MCF 10A (cell line): ENCODE data around the gene GCFC2. TPM values are rescaled to one million over a fixed set of nuclear protein-coding genes. Genes with fewer than 3 reads are reported as not detected.

Experiments used
- BruUV-seq: library from RNA; stranded (reverse); fragments of 400-500 nt; replicated peaks from 2 replicates; lab custom pipeline; 2021; lab: Mats Ljungman, UMichigan
- CTCF ChIA-PET: fragments of 300-600 bp; sonication (Branson Sonifier 250); formaldehyde crosslinking; extraction: SDS; loops from one replicate; lab custom pipeline; 2021; ENCODE audit warnings: antibody characterized with exemption, inconsistent platforms; lab: Yijun Ruan, JAX
- POLR2A ChIA-PET: fragments of 300-600, 350-650 bp; sonication (Branson Sonifier 250); formaldehyde crosslinking; extraction: SDS; loops from one replicate; lab custom pipeline; 2020; ENCODE audit warnings: antibody characterized with exemption, inconsistent platforms; lab: Yijun Ruan, JAX
- DNase-seq: peaks from one replicate; pipeline ENCODE4 v3.0.0-alpha.2; 2018; ENCODE audit not compliant: unreplicated experiment
- H3K27ac Mint-ChIP-seq: one replicate; pipeline ENCODE4 v1.8.0; 2022; ENCODE audit warnings: mild to moderate bottlenecking, low read depth, mixed read lengths; ENCODE audit not compliant: unreplicated experiment
- H3K27me3 Mint-ChIP-seq: one replicate; pipeline ENCODE4 v1.8.0; 2022; ENCODE audit warnings: mixed read lengths; ENCODE audit not compliant: insufficient read depth, unreplicated experiment
- H3K36me3 Mint-ChIP-seq: one replicate; pipeline ENCODE4 v1.8.0; 2022; ENCODE audit warnings: mild to moderate bottlenecking, moderate library complexity, mixed read lengths; ENCODE audit not compliant: insufficient read depth, unreplicated experiment
- H3K4me1 Mint-ChIP-seq: one replicate; pipeline ENCODE4 v1.8.0; 2022; ENCODE audit warnings: mixed read lengths; ENCODE audit not compliant: insufficient read depth, unreplicated experiment
- H3K4me3 Mint-ChIP-seq: one replicate; pipeline ENCODE4 v1.8.0; 2022; ENCODE audit warnings: mild to moderate bottlenecking, moderate library complexity, mixed read lengths; ENCODE audit not compliant: unreplicated experiment
- H3K9me3 Mint-ChIP-seq: one replicate; pipeline ENCODE4 v1.8.0; 2022; ENCODE audit warnings: mixed read lengths; ENCODE audit not compliant: unreplicated experiment
- intact Hi-C: fragments of 100-400 bp; cut with micrococcal nuclease; formaldehyde crosslinking; loops from 2 replicates; pipeline ENCODE4 v1.14.1; 2022
- total RNA-seq: library from RNA; stranded (reverse); gene quantifications from 2 replicates; pipeline ENCODE4 v1.2.3, GENCODE V29; 2022
- TF ChIP-seq, protein P1 (sequence below): fragments of 200-600 bp; IDR thresholded peaks from one replicate; pipeline ENCODE4 v1.8.0; 2022; ENCODE audit warnings: antibody characterized with exemption, mild to moderate bottlenecking; ENCODE audit not compliant: unreplicated experiment

GCFC2 gene
- total RNA-seq, 1 experiment from 2014 or later, result 41.3 TPM

- BruUV-seq, result no TSS peak
- CTCF ChIA-PET, result interaction anchor here (0.5 to 6.3 kb wide), 7 partner anchors 24 to 1473 kb away, joined by 3 to 148 read pairs (median 5); no protein-coding TSS in a partner anchor
- POLR2A ChIA-PET, result no interaction called here
- Mint-ChIP-seq H3K9me3 (no peaks in the 10 kb centered on the region), H3K36me3 (no peaks in the 10 kb centered on the region), H3K27me3 (peaks cover 9% of the 10 kb centered on the region), H3K4me3 (no peak overlapping the region), H3K4me1 (peaks cover 6% of the 10 kb centered on the region), H3K27ac (no peak overlapping the region)
- intact Hi-C loops, result no loop called here
- DNase-seq, result no peak
- TF ChIP-seq, protein P1, sequence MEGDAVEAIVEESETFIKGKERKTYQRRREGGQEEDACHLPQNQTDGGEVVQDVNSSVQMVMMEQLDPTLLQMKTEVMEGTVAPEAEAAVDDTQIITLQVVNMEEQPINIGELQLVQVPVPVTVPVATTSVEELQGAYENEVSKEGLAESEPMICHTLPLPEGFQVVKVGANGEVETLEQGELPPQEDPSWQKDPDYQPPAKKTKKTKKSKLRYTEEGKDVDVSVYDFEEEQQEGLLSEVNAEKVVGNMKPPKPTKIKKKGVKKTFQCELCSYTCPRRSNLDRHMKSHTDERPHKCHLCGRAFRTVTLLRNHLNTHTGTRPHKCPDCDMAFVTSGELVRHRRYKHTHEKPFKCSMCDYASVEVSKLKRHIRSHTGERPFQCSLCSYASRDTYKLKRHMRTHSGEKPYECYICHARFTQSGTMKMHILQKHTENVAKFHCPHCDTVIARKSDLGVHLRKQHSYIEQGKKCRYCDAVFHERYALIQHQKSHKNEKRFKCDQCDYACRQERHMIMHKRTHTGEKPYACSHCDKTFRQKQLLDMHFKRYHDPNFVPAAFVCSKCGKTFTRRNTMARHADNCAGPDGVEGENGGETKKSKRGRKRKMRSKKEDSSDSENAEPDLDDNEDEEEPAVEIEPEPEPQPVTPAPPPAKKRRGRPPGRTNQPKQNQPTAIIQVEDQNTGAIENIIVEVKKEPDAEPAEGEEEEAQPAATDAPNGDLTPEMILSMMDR, result no peak
Measured at GRCh38 chr2:75632813-75633212, 77.9 kb downstream of the GCFC2 start.

- no peak overlapping the region for H3K27ac Mint-ChIP-seq
- DNase-seq, result no peak
- TF ChIP-seq, protein P1, result no peak
- no peaks in the 10 kb centered on the region for H3K36me3 Mint-ChIP-seq
- intact Hi-C loops, result no loop called here
- no peak overlapping the region for H3K4me3 Mint-ChIP-seq
- H3K4me1 Mint-ChIP-seq, result no peaks in the 10 kb centered on the region
- H3K27me3 Mint-ChIP-seq, result peaks cover 3% of the 10 kb centered on the region
- no peaks in the 10 kb centered on the region for H3K9me3 Mint-ChIP-seq
- CTCF ChIA-PET, result interaction anchor here (0.5 to 6.3 kb wide), 6 partner anchors 8 to 1472 kb away, joined by 3 to 148 read pairs (median 6); no protein-coding TSS in a partner anchor
- BruUV-seq, result no TSS peak
- POLR2A ChIA-PET, result interaction anchor here (0.7 kb wide), 1 partner anchor 362 kb away, joined by 3 read pairs; no protein-coding TSS in a partner anchor
Measured at GRCh38 chr2:75632091-75632701, 78.5 kb downstream of the GCFC2 start.

GRCh38 chr2:75627902-75628504 lies 82.7 kb downstream of the GCFC2 start:
- TF ChIP-seq, protein P1, result peak; percentile 90
- Mint-ChIP-seq H3K9me3 (no peaks in the 10 kb centered on the region), H3K36me3 (no peaks in the 10 kb centered on the region), H3K27me3 (no peaks in the 10 kb centered on the region), H3K4me1 (peaks cover 7% of the 10 kb centered on the region), H3K4me3 (no peak overlapping the region), H3K27ac (no peak overlapping the region)
- intact Hi-C loops, result loop anchor here (1.0 to 5.0 kb wide), 5 partner anchors 19 to 576 kb away; no protein-coding TSS in a partner anchor
- no TSS peak for BruUV-seq
- ChIA-PET CTCF (interaction anchor here (0.6 to 6.3 kb wide), 28 partner anchors 8 to 939 kb away, joined by 3 to 148 read pairs (median 5); partner anchors contain the start of gene EVA1A), POLR2A (interaction anchor here (0.8 to 1.2 kb wide), 3 partner anchors 22 to 167 kb away, joined by 3 read pairs; no protein-coding TSS in a partner anchor)
- DNase-seq, result peak; percentile 79

DNA sequence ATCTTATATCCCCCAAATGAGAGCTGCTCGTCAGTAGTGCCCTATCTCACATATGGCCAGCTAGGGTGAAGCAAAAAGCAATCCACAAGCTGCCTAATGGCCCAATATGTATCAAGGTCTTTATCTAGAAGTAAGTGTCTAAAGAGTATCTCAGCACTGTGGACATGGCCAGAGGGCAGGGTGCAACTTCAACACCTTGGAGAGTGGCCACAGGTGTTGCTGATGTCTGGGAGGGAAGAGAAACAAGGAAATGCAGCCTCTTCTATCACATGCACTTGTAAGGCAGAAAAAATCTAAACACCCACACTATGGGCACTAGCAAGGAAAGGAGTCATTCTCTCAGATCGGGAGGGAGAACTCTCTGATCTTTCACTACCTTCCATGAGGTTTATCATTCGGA lies 87.8 kb downstream of the GCFC2 start:
- no peaks in the 10 kb centered on the region for H3K9me3 Mint-ChIP-seq
- TF ChIP-seq, protein P1, result no peak
- peaks cover 4% of the 10 kb centered on the region for H3K36me3 Mint-ChIP-seq
- BruUV-seq, result no TSS peak
- DNase-seq, result no peak
- ChIA-PET POLR2A (interaction anchor here (0.6 kb wide), 1 partner anchor 20 kb away, joined by 3 read pairs; no protein-coding TSS in a partner anchor), CTCF (interaction anchor here (0.6 to 9.2 kb wide), 8 partner anchors 12 to 1189 kb away, joined by 3 to 78 read pairs (median 4); no protein-coding TSS in a partner anchor)
- intact Hi-C loops, result loop anchor here (5.0 kb wide), 1 partner anchor 931 kb away; no protein-coding TSS in a partner anchor
- peaks cover 20% of the 10 kb centered on the region for H3K4me1 Mint-ChIP-seq
- no peak overlapping the region for H3K27ac Mint-ChIP-seq
- no peak overlapping the region for H3K4me3 Mint-ChIP-seq
- H3K27me3 Mint-ChIP-seq, result no peaks in the 10 kb centered on the region
